Measurements from ENCODE around the gene PPP2R3A.
A peak's percentile ranks its signal among the peaks of the same experiment; 100 is the strongest.
"Not testable (repeated sequence)": the region's sequence is repeated elsewhere in the genome, so short reads cannot be mapped to it uniquely, and the experiment has no call there.

Gene PPP2R3A

DNA sequence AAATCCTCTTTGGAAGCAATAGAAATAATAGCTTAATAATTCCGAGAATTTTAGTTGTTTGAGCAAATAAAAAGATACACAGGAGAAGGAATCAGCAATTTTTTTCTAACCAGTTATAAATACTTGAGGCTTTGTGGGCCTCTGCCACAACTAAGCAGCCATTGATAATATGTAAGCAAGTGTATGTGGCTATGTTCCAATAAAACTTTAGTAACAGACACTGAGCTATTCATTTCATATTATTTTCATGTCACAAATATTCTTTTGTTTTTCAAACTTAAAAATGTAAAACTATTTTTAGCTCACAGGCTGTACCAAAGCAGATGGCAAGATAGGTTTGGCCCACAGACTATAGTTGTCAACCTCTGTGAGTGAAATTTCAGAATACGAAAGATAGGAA is 145.0 kb downstream of the PPP2R3A start:
- no peak for DNase-seq

GRCh38 chr3:136114421-136114820 is 148.9 kb downstream of the PPP2R3A start:
- no peak for DNase-seq

GRCh38 chr3:136119332-136119731 is 153.8 kb downstream of the PPP2R3A start:
- DNase-seq = not testable (repeated sequence)

DNA sequence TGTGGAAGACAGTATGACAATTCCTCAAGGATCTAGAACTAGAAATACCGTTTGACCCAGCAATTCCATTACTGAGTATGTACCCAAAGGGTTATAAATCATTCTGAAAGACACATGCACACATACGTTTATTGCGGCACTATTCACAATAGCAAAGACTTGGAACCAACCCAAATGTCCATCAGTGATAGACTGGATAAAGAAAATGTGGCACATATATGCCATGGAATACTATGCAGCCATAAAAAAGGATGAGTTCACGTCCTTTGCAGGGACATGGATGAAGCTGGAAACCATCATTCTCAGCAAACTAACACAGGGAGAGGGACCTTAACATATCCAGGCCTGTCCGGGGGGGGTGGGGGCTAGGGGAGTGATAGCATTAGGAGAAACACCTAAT is 154.3 kb downstream of the PPP2R3A start:
- not testable (repeated sequence) for DNase-seq

DNA sequence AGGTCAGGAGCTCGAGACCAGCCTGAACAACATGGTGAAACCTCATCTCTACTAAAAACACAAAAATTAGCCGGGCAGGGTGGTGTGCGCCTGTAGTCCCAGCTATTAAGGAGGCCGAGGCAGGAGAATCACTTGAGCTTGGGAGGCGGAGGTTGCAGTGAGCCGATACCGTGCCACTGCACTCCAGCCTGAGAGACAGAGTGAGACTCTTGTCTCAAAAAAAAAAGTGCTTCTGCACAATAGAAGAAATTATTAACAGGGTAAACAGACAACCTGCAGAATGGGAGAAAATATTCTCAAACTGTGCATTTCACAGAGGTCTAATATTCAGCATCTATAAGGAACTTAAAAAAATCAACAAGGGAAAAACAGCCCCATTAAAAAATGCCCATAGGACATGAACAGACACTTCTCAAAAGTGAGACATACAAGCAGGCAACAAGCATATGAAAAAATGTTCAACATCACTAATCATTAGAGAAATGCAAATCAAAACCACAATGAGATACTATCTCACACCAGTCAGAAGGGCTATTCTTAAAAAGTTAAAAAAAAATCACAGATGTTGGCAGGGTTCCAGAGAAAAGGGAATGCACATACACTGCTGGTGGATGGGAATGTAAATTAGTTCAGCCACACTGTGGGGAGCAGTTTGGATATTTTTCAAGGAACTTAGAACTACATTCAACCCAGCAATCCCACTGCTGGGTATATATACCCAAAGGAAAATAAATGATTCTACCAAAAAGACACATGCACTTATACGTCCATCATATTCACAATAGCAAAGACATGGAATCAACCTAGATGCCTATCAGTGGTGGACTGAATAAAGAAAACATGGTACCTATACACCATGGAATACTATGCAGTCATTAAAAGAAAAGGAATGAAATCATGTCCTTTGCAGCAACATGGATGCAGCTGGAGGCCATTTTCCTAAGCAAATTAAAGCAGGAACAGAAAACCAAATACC is 155.1 kb downstream of the PPP2R3A start:
- peak; percentile 81 for DNase-seq

DNA sequence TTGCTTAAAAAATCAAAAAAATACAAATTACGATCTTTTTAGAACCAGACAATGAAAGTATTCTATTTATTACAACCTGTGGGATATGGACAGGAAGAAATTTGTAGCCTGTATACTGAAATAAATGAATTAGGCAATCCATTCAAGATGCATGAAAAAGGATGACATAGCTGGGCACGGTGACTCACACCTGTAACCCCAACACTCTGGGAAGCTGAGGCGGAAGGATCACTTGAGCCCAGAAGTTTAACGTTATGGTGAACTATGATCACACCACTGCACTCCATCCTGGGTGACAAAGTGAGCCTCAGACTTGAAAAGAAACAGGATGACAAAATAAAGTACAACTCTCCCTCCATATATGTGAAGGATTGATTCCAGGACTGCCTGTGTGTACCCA is 156.5 kb downstream of the PPP2R3A start:
- DNase-seq = peak; percentile 7

GRCh38 chr3:136131647-136132046 is 166.1 kb downstream of the PPP2R3A start:
- not testable (repeated sequence) for DNase-seq

DNA sequence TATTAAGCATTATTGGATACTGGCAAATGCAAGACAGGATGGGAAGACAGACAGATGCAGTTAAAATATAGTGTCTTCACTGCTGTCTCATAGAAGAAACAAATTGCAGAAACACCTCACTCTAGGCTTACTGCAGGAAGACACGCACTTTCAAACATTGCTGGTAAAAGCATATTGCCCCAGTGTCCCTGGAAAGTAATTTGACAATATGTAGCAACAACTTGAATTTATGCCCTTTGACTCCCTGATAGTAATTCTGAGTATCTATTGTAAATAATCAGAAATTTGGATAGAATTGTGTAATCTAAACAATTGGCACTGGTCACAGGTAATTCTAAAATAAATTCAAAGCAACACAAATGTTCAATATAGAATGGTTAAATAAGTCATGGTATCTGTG is 168.6 kb downstream of the PPP2R3A start:
- no peak for DNase-seq

DNA sequence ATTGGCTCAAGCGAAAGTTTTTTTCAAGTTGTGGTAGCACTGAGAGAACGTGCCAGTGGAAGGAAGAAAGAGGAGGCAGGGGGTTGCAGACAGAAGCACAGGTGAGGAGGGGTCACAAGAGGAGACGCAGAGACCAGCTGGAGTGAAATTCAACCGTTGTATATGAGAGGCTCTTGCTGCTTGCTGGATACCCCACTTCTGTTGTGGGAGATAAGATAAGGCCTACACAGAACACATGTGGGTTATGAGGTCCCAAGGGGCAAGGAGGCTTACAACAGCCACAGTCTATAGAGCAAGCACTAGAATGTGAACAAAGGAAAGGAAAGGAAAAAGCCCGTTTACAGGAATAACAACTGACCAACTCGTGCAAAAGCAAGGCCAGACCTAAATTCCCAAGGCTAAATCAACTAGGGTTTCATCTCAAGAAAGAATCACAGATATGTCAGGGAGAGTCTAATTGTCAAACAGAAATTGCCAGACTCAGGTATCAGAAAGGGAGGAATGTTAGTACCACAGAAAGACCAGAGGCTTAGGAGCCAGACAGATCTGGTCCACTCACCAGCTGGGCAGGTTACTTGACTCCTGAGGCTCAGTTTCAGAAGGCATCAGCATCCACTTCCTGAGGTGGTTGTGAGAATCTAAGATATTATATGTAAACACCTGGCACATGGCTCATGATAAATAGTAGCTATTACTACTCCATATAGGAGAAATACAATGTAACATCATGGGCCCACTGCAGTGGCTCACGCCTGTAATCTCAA is 169.7 kb downstream of the PPP2R3A start:
- DNase-seq = no peak

GRCh38 chr3:136136454-136136853 is 170.9 kb downstream of the PPP2R3A start:
- DNase-seq = no peak

DNA sequence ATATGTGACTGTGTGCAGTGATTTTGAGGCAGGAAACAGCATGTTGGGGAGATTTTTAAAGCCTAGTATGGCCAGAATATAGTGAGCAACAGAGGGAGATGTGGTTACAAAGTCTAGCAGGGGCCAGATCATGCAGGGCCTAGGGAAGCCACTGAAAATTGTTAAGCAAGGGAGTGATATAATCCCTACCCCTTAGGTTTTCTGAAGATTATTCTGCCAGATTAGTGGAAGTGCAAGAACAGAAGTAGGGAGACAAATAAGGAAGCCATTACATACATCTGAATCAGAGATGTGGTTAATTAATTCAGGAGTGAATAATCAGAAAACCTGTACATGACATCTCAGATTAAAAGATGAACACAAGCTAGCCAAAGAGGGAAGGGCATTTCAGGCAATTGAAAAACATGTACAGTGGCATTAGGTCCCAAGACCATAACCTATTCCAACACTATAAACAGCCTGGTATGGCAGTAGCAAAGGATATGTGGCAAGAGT is 175.8 kb downstream of the PPP2R3A start:
- peak; percentile 53 for DNase-seq

- DNase-seq = peak; percentile 46
These were observed 176.4 kb downstream of the PPP2R3A start for GRCh38 chr3:136141891-136142290.

DNA sequence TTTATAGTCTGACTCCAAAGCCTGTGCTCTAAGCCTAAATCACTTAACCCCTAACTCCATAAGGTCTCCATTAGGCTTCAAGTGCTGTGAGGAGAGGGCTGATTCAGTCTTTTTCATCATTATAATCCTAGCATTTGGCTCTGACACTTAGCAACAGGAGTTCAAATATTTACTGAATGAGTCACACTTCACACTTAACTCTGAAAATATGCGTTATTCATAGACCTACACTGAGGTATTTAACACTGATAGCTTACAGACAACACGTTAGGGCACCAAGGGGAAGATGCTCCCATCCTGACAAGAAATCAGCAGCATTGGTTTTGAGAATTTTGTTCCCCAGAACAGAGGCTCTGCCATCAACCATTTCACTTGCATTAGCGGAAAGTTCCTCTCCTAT is 177.1 kb downstream of the PPP2R3A start:
- peak; percentile 95 for DNase-seq

GRCh38 chr3:136144397-136144796 is 178.9 kb downstream of the PPP2R3A start:
- DNase-seq = not testable (repeated sequence)

- peak; percentile 21 for DNase-seq
These were observed 181.6 kb downstream of the PPP2R3A start for GRCh38 chr3:136146981-136147729.

GRCh38 chr3:136149667-136150066 is 184.1 kb downstream of the PPP2R3A start:
- peak; percentile 51 for DNase-seq

DNA sequence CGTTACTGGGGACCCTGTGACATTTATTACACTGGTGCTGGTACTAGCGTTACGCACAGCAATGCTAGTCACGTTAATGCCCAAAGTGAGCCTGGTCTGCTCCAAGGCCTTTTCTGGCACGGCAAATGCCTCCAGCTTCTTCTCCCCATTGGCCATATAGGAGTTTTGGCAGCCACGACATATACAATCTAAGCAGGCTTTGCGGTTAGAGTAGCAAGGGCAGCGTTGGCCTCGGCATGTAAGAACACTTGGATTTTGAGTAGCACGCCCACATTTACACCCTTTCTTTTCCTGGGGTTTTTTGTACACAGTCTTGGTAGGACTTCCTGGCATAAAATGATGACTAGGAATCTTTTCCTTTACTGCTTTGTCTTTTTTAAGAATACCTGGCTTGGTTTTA is 185.7 kb downstream of the PPP2R3A start:
- DNase-seq = no peak

GRCh38 chr3:136152176-136152843 is 186.8 kb downstream of the PPP2R3A start:
- no peak for DNase-seq

DNA sequence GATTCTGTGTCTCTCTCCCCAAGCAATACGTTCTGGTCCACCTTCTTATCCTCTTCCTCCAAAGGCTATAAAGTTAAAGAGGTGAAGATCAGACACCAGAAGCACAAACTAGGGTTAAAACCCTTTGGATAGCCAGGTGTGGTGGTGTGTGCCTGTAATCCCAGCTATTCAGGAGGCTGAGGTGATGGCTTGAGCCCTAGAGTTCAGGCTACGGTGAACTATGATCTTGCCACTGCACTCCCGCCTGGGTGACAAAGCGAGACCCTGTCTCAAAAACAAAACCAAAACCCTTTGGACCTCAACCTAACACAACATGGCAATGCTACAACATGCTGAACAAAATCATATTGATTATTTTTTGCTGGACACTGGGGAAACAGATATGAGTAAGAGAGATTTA is 187.4 kb downstream of the PPP2R3A start:
- DNase-seq = no peak

DNA sequence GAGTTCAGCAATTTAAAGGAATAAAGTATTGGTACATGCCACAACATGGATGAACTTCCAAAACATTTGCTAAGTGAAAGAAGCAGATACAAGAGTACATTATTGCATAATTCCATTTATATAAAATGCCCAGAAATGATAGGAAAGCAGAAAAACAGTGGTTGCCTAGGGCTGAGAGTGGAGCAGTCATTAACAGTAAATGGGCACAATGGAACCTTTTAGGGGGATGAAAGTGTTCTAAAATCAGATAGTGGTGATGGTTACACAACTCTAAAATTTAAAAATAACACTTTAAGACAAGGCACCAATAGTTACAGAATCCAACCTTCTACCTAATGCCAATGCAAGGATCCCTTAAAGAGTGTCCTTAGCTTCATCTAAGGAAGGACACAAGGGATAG is 196.0 kb downstream of the PPP2R3A start:
- DNase-seq = no peak

- DNase-seq = no peak
These were observed 196.8 kb downstream of the PPP2R3A start for GRCh38 chr3:136162322-136162721.

GRCh38 chr3:136163607-136164006 is 198.1 kb downstream of the PPP2R3A start:
- DNase-seq = not testable (repeated sequence)

Data from fibroblast of skin of right biceps (primary cell).